ENCODE measurements around the gene NUDT7. TPM values are rescaled to one million over a fixed set of nuclear protein-coding genes. Genes with fewer than 3 reads are reported as not detected.

Gene NUDT7
- total RNA-seq, 4 donors from 2014 or later, result 2.3 to 10.1 (median 6.3) TPM

- DNase-seq, result no peak
- Histone ChIP-seq H3K36me3 (no peaks in the 10 kb centered on the region), H3K4me1 (peaks cover 8 to 18% (median 9%) of the 10 kb centered on the region in 3 donors), H3K9me3 (no peaks in the 10 kb centered on the region), H3K27me3 (peaks cover 13 to 73% (median 15%) of the 10 kb centered on the region in 4 donors), H3K4me3 (no peak overlapping the region), H3K27ac (no peak overlapping the region)
- WGBS, 2 donors, result 51 to 53% methylated on average over 5 of the region's 5 CpGs
- intact Hi-C loops (cut with DNase I), result no loop called here
- TF ChIP-seq CTCF (IDR thresholded peaks at IDR 0.05), result no peak
- no peak for TF ChIP-seq POLR2A (IDR thresholded peaks at IDR 0.05)
Observed at GRCh38 chr16:77786186-77786847, 64.0 kb downstream of the NUDT7 start.

GRCh38 chr16:77787452-77787851 is 65.1 kb downstream of the NUDT7 start:
- no peaks in the 10 kb centered on the region for H3K9me3 ChIP-seq
- peaks cover 13 to 84% (median 15%) of the 10 kb centered on the region in 4 donors for H3K27me3 ChIP-seq
- H3K4me3 ChIP-seq, result no peak overlapping the region
- intact Hi-C loops (cut with DNase I), result no loop called here
- H3K36me3 ChIP-seq, result no peaks in the 10 kb centered on the region
- peaks cover 8 to 18% (median 9%) of the 10 kb centered on the region in 3 donors for H3K4me1 ChIP-seq
- TF ChIP-seq POLR2A (IDR thresholded peaks at IDR 0.05) (no peak), CTCF (IDR thresholded peaks at IDR 0.05) (no peak)
- DNase-seq, result no peak
- WGBS, 2 donors, result 53 to 61% methylated on average over 2 of the region's 2 CpGs
- no peak overlapping the region for H3K27ac ChIP-seq

GRCh38 chr16:77788181-77789084 is 66.1 kb downstream of the NUDT7 start, which contains the start of gene VAT1L:
Gene VAT1L (plus strand): TSS chr16:77788564. CDS start chr16:77788683, 119 bp downstream.
- peak within 1 kb of the TSS; percentile 20 to 71 (median 46) for H3K4me3 ChIP-seq
- H3K4me1 ChIP-seq, result peaks cover 8 to 18% (median 9%) of the 10 kb centered on the region in 3 donors
- 0% methylated on average over 5 to 16 of the region's 78 CpGs for WGBS, 2 donors
- TF ChIP-seq CTCF (IDR thresholded peaks at IDR 0.05) (no peak), POLR2A (IDR thresholded peaks at IDR 0.05) (no peak)
- H3K9me3 ChIP-seq, result no peaks in the 10 kb centered on the region
- intact Hi-C loops (cut with DNase I), result no loop called here
- peaks cover 13 to 84% (median 15%) of the 10 kb centered on the region in 4 donors for H3K27me3 ChIP-seq
- H3K36me3 ChIP-seq, result no peaks in the 10 kb centered on the region
- DNase-seq, result no peak
- no peak within 1 kb of the TSS for H3K27ac ChIP-seq

- H3K4me3 ChIP-seq, result peak overlapping the region; percentile 20 to 71 (median 46)
- H3K27me3 ChIP-seq, result peaks cover 13 to 77% (median 15%) of the 10 kb centered on the region in 4 donors
Observed at GRCh38 chr16:77789085-77790008, 67.0 kb downstream of the NUDT7 start.

More at GRCh38 chr16:77789085-77790008, 67.0 kb downstream of the NUDT7 start:
- DNase-seq, result no peak
- H3K4me1 ChIP-seq, result peaks cover 8 to 18% (median 9%) of the 10 kb centered on the region in 3 donors
- no peak overlapping the region for H3K27ac ChIP-seq
- TF ChIP-seq POLR2A (IDR thresholded peaks at IDR 0.05) (no peak), CTCF (IDR thresholded peaks at IDR 0.05) (no peak)
- no peaks in the 10 kb centered on the region for H3K36me3 ChIP-seq
- intact Hi-C loops (cut with DNase I), result no loop called here
- no peaks in the 10 kb centered on the region for H3K9me3 ChIP-seq
- 7 to 10% methylated on average over 20 to 23 of the region's 34 CpGs for WGBS, 2 donors

Measured in esophagus squamous epithelium (tissue), 5 donors.